ENCODE data around the gene CPEB4.

The CPEB4 gene

GRCh38 chr5:173988554-173989431, 100.6 kb downstream of the CPEB4 start, which contains the start of gene C5orf47:
TSS of gene C5orf47 (plus strand) at chr5:173989170. CDS start at chr5:173989264, 94 bp downstream.
- DNase-seq: no peak

GRCh38 chr5:173989432-173990082, 101.4 kb downstream of the CPEB4 start:
- DNase-seq: peak; percentile 13

- no peak for DNase-seq
These were observed 109.2 kb downstream of the CPEB4 start for GRCh38 chr5:173997331-173997730.

GRCh38 chr5:173998531-173998930, 110.4 kb downstream of the CPEB4 start:
- no peak for DNase-seq

GRCh38 chr5:174000076-174000475, 111.9 kb downstream of the CPEB4 start:
- no peak for DNase-seq

GRCh38 chr5:174003795-174004194, 115.6 kb downstream of the CPEB4 start:
- DNase-seq: no peak

GRCh38 chr5:174008922-174009321, 120.8 kb downstream of the CPEB4 start:
- DNase-seq: no peak

GRCh38 chr5:174010365-174010764, 122.2 kb downstream of the CPEB4 start:
- no peak for DNase-seq

GRCh38 chr5:174011441-174011840, 123.3 kb downstream of the CPEB4 start:
- no peak for DNase-seq
